CD4-positive, alpha-beta T cell treated with Interleukin-1 beta for 1 hour (primary cell): ENCODE results near the gene STARD13.

ENCODE experiments used
- DNase-seq, 2 donors: peaks; one replicate each; pipeline ENCODE4 v3.0.0-alpha.2; 2020 to 2022

Gene STARD13

DNA sequence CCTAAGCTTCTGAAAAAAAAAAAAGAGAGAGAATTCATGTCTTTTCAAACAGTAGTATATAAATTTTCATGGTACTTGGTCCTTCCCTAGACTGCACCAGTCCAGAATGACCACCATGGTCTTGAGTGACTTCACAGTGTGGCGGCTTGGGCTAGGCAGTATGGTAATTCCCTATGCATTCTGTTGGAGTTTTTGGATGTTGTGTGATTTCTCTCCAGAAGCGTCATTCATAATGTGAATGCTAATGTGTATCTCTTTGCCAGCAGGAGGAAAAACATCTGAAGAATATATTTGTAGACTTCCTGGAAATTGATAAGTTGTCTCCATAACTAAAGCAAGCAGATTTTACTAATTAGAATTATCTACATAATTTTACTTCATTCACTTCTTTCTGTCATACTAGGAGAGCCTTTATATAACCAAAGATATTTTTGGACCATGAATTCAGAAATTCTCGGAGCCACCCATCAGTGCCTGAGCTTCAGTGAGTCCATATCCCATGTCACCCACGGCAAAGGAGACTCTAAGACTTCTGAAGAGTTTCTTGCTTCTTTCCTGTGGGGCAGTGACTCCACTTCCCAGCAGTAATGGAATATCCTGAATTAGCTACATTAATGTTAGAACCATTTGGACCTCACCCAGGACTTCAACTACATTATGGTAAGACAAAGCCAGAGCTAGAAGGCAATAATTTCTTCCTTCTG is 8.4 kb downstream of the STARD13 start:
- no peak for DNase-seq

DNA sequence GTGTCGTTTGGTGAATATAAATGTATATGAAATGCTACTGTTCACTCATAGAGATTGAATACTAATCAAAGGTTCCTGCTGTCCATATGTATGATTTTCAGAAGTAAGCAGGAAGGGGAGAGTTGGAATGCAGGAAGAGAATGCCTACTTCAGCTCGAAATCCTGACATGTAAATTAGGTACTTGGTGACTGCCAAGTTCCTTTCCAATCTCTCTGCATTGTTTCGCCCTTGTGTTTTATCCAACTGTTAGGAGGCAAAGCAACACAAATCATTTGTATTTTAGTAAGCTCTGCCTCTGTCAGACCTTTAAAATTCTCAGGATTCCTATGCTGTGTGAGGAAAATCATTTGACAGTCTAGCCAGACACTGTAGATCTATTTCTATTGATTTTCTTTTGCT is 9.0 kb downstream of the STARD13 start:
- DNase-seq = no peak

DNA sequence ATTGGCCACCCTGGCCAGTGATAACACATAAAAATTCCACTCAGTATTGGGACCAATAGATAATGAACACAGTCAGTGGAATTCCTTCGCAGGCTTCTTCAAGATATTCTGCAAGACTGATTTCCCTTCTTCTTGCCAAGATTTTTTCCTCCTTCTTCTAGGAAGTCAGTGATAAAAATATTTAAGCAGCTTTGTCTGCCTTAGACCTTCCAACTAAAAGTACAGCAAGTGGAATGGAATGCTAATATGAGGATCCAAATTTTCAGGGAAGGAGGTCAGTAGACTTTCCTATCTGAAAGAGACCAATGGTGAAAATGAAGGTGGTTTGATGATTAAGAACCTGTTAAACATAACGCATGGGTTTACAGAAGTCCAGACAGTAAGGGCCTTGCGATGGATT is 9.6 kb downstream of the STARD13 start:
- no peak for DNase-seq

DNA sequence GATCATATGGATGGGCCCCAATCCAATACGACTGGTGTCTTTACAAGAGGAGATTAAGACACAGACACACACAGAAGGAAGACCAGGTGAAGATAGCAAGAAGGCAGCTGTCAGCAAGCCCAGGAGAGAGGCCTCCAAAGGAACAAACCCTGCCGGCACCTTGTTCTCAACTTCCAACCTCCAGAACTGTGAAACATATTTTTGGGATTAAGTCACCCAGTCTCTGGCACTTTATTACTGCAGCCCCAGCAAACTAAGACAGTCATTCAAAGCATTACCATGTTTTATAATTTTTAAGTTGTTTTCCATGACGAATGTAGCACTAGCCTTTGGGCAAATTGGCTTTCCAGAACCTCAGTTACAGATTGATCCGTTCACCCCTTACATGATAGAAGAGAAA is 11.3 kb downstream of the STARD13 start:
- DNase-seq = no peak

DNA sequence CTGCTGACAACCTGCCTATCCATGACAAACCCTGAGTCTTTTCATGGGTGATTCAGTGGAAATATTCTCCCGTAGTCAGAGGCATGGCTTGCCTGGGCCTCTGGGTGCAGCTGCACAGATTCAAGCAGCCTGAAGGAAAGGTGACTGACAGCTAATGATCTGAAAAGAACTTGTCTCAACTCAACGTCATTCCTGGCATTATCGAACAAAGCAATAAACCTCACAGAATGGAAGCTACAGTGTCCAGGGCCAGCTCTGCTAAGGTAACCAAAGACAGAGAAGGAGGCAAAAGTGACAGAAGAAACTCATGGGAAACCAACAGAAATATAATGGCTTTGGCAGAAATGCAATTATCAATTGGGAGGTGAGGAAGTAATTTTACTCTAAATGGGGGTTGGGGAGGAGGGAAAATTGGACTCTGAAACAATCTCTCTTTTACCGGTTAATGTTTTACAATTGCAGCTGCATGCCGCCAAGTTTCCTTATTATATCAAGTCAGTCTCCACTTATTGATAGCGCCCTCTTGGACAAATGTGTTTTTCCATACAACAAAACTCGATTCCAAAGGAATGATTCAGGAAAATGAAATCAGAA is 12.9 kb downstream of the STARD13 start:
- DNase-seq = no peak

DNA sequence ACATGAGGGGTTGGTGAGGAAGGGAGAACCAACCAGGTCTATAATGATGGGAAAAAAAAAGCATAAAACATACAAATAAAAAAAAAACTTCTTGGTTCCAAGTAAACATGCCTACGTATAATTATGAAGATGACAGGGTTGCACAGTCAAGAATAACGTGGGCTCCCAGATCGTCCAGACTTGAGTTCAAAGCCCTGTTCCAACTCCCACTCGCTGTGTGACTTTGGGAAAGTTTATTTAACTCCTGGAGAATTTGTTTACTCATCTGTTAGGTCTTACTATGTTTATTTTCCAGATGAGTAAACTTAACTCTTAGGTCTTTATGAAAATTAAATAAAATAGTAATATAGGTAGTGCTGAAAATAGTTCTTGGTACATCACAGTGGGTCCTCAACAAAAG is 13.8 kb downstream of the STARD13 start:
- no peak for DNase-seq

DNA sequence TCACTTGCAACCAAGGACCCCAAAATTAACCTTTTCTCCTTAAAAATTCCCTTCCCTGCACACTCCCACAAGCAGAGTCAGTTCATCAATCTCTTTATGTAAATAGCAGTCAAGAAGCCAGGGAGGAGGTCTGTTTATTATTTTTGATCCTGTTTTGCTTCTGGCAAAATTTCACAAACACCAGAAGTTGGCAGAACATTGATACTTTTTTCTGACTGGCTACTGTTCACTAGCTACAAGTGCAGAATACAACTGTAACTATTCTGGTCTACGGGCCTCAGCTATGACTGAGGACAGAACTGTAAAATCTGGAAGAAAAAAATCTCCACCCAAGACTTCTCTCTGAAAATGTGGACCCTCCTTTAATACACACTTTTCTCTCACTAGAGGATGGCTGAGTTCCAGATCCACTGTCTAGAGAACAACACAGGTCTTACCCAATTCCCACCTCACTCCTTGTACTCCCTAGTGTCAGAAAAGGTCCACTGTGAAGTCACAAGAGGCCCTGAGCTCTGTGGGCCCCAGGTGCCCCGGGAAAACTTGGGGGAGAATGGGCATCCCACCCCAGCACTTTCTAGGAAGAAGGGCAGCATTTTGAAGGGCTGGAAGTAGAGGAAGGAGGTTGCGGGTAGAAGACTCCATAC is 14.5 kb downstream of the STARD13 start:
- DNase-seq = no peak

DNA sequence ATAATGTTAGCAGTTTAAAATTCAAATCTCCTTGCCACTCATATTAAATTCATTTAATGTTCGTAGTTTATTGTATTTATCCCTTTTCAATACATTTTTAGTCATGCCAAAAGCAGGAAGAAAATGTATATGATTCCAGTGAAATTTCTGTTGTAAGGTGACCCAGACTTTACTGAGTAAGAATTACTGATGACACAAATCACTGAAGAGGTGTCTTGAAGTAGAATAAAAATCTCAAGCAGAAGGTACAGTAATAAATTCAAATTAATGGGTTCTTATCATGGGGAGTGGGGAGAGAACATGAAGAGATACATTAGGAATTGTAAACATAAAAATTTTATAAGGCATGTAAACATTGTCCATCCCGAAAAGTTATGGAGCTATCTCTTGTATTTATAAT is 19.9 kb downstream of the STARD13 start:
- DNase-seq = no peak

DNA sequence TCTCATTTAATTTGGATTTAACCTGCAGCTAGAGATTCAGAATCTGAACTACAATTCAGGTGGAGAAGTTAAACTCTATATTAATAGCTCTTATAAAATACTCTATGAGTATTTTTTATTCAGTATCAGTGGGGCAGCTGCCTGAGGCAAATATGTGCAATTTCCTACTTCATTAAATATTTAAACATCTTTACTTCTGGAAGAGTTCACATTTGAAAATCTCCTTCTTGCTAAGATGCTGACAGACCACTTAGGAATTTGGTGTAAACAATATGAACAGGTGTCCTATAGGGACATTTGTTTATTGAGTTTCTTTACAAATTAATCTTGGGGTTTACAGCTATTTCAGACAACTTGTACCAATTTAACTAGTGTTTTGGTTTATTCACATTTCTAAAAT is 20.4 kb downstream of the STARD13 start:
- DNase-seq = no peak

DNA sequence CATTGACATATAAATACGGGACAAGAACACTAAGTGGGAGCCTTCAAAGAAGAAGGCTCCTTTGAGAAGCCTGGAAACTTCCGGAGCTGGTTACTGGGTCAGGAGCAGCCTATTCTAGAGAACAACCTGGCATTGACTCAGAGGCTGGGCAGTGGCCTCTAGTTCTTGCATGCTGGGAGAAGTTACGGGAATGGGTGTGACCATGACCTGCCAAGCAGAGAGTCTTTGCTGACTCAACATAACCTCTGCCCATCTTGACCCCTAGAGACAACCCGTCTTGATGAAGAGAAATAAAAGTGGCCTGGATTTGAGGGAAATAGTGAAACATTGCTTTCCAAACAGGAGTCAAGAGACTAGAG is 21.0 kb downstream of the STARD13 start:
- DNase-seq = no peak

DNA sequence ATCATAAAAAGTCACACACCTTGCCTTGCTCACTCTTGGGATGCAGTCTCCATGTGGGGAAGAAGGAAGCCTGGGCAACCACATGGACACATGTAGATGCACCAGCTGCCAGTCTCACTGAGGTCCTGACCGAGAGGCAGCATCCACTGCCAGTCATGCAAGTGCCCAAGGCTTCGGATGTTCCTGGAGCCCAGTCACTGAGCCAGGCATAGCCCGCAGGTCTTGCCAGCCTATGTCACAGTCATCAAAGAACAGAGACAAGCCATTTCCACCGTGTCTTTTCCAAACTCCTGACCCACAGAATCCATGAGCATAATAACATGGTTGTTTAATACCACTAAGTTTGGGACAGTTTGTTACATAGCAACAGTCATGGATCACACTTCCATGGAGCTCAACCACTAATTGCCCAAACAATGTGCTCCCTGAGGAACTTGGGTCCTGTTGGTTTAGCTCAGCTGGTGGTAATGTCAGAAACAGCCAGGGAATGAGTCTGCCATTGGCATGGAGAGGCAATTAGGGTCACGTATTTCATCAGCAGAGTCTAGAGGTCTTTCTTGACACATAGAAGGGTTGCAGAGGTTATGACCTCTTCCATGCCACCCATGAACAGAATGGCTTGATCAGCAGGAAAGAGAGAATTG is 21.5 kb downstream of the STARD13 start:
- no peak for DNase-seq

DNA sequence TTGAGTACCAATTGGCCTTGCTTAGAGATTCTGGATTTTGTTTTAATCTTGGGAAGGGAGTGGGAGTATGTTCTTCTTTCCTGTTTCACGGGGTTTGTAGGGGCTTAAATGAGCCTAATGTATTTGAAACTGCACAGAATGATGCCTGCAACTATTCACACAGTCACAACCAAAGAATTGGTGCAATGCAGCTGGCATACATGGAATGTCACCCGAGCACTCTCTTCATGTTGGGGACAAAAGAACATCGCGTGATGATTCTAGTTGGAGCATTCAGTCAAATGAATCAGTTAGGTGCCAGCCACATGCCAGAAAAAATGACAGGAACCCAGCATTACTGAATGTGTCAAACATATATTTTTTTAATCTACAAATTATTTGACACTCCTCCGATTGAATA is 22.1 kb downstream of the STARD13 start:
- DNase-seq = no peak

DNA sequence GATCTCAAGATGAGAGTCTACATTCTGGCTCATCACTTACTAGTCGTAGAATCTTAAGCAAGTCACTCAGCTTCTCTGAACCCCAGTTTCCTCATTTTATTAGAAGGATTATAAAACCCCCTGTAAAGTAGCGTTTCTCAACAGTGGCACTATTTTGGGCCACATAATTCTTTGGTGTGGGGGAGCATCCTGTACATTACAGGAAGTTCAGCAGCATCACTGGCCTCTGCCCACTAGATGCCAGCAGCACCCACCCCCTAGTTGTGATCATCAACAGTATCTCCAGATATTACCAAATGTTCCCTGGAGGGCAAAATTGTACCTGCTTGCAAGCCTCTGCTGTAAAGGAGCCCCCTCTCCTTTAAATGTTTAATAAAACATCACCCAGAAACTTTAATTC is 22.6 kb downstream of the STARD13 start:
- no peak for DNase-seq

DNA sequence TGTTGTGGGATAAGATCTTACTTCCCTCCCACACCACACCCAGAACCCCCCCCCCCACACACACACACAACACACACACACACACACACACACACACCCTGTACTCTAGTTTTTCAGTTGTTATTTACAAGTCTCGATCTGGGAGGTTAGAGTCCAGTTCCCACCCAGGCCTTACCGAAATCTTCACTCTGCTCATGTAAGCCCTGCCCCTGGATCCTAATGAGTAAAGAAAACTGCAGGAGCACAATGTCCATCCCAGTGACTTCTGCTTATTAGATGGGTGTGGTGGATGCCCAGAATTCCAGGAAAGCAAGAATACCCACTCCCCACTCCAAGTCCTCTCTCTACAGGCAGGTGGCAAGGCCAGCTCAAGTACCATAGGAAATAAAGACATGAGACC is 23.0 kb downstream of the STARD13 start:
- DNase-seq = no peak

DNA sequence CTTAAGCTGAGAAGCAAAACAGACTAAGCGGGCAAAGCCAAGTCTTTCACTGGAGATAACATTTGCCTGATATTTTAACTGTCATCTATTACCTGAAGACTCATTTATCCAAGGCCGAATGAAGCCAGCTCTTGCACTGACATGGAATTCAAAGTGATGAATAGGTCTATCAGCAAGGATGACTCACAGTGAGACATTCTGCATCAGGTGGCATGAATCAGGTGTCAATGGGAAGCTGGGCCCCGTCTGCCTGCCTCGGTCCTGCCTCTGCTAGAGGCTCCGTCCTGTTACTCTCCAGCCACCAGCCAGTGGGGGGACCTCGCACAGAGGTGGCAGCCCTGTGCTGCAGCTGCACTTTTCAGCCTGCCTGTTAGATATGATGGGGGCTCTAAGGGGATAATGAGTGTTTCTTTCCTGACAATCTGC is 23.5 kb downstream of the STARD13 start:
- DNase-seq = no peak

DNA sequence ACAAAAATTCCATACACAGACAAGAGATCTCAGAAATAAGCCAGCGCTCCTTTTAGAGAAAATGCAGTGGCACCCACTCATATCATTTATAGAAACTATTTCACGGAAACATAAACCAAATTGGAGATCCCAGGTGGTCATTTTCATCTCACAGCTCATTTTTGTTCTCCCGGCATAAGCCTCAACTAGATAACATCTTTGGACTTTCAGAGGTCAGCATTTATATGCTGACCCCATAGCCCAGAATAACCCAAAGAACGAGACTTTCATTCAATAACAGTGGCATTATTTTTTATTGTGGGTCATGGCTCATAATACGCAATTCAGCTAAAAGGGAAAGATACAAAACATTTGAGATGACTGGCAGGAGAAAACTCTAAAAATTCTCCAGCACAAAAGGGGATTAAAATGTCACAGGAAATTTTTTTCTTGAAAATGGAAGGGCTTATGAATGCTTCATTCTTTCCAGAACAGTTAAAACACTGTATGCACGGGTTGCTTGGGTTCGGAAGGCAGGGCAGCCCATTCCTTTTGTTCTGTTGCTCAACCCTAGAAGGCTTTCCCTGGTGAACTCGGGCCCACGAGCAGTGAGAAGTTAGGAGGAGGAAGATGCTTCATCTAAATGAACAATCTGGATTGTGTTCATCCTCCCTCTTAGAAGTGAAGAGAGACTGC is 24.0 kb downstream of the STARD13 start:
- no peak for DNase-seq

DNA sequence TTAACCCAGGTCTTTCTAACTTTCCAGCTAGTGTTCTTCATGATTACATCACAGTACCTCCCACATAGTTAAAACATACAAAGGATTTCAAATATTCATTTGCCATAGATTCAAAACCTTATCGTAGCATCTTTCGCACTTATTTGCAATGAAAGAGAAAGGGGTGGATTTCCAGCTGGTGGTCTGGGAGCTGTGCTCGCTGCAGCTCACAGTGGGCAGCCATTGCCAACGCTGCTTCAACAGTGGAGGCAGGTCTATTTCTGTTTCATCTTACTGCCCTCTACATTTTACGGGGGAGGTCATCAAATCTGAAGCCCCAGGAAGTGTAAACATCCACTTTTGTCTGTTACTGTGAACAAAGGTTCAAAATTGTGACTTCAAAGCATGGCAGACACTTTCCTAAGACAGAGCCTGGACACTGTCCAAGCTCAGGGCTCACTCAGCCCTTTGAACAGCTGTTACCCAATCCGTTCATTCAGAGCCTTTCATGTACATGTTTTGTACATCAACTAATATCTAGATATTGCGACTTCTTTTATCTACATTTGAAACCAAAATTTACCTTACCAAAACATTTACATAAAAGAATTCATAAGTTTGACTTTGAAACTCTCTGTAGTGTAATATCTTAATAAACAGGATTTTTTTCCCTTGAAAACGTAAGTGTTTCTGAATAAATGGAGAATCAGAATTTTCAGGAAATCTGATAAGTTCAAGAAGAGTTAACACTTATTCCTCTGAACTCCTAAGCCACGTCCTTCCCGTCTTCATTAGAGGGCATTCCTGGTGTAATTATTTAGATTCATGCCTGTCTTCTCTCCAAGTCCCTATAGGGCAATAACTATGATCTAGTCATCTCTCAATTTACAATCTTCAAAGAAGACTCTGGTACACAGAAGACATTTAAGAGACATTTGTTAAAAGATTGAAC is 25.1 kb downstream of the STARD13 start:
- no peak for DNase-seq

DNA sequence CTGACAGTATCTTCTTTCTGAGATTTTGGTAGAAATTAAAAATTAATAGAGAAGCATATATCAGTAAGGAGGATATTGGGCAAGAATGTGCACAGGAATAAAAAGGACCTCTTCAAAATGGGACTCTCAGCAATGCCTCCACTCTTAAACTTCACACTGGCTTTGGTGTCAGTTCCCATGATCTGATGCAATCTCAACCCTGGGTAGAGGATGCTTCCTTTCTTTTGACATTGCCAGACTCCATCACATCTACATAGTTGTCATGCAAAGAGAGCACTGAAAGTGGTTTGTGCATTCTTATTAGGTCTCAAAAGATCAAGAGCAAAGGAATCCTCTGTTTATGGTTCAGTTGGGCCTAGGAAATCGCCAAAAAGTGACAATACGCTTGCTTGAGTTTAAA is 26.3 kb downstream of the STARD13 start:
- DNase-seq = no peak

DNA sequence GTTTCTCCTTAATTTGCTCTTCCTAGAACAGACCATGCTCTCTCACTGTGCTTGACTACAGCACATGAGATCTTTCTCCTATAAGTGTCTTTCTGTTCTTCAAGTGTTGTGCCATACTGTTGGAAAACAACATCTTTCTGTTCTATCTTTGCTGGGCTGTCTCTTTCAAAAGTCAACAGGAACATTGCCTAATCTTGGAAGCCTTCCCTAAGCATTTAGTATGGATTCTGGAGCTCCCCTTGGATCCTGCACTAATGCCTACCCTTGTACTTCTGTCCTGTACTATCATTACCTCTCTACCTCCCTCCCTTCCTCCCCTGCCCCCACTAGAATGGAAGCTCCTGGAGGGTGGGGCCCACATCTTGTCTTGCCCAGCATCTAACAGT is 26.8 kb downstream of the STARD13 start:
- DNase-seq = no peak

DNA sequence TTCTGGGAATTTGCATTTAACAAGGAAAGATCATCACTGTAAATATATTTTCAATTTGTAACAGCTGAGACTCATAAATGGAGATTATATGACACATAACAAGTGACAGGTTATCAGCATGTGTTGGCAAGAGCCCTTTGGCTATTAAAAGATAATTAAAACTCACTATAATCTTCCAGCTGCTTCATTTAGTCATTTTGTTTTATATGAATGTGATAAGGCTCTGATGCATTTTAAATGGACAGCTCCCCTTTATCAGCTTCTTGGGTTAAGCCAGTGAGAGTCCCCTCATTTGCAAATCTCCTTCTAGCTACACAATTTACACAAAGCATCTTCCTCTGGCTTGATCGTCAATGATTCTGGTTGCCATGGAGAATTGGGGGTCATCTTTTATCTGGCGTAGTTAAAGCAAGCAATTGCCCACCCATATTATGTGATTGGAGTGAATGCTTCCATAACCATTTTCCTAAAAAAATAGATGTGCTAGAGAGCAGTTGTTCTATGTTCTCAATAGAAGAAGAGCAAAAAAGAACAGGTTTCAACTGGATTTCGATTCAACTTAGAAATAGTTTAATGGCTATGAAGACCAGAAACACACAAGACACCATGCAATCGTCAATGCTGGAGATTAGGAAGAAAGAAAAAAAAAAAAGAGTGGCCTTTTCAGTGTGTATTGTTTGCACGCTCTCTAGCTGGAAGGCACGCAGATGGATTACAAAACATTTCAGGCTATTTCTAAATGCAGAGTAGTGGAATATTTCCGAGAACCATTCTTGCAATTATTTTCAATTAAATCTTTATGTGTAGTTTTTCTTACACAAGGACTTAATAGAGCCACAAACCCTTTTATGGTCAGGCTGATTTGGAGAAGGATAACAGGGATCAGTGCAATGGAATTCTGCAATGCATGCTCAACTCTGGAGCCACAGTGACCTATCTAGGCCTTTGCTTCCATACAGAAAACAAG is 27.4 kb downstream of the STARD13 start:
- no peak for DNase-seq

DNA sequence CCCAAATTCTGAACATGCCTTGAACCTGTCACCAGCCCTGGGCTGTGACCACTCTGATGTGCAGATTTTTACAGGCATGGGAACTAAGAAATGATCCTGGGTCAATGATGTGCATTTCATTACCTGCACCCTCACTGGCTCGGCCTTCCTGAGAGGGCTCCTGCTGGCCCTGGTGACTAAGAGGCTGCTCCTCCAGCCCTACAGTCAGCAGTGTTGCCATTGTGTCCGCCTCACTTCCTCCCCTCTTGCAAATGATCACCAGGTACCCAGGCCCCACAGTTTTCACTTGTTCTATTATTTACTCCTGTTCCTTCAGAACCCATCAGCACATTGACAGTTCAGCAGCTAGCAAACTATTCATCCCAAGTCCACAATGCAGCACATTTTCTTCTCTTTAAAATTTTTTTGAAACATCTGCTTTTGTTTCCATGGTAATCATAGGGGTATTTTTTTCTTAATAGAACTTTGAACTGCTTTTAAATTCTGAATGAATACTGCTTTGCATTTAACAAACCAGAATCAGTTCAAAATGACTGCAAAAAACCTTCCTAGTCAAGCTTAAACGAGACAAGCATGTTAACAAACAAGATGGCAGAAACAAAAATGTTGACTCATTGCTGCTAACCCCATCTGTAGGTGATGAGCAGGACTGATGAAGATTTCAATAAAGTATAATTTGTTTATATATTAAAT is 29.3 kb downstream of the STARD13 start:
- DNase-seq = no peak
